Retinal pigment epithelial cell (primary cell): ENCODE results near the gene COL1A1.

Source experiments
- DNase-seq: peaks from one replicate; pipeline ENCODE4 v3.0.0-alpha.2; 2010; ENCODE audit warnings: low read depth
- H3K4me3 ChIP-seq: 2 replicates; pipeline ENCODE4 v1.5.1; 2011; ENCODE audit warnings: mild to moderate bottlenecking, low read length, control low read depth, moderate library complexity
- TF ChIP-seq, protein P1 (sequence below): conservative IDR thresholded peaks from 2 replicates; pipeline ENCODE4 v1.5.1; 2011; ENCODE audit warnings: low read depth, low read length, control low read depth, inconsistent platforms

The COL1A1 gene

DNA sequence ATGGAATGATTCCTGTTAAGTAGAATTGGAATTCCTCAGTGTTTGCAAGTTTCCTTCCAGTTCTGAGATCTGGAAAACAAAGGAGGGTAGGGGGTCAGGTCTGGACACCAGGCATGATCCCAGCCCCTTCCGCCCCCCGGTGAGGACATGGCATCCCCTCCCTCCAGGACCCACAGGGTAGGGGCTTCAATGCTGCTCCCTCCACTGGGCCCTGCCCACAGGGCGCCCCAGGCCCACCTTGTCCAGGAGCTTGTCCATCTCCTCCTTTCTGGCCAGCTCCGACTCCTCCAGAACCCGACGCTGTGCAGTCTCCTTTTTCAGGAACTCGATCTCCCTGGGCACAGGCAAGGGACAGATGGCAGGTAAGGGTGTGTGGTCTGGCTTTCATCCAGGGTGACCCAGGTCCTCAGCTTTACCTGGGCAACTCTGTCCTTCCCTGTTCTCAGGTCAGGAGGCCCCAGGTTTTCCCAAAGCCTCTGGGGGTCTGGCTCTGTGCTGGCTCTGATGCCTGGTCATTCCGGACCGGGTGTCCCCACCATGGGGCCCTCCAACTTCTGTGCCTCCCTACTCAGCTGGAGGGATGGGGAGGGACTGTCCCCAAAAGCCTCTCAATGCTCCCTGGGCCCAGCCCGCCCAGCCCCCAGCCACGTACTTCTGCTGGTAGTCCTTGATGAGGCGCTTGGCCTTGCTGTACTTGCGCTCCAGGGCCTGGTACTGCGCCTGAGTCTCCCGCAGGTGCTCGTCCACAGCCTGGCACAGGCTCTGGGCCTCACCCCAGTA lies 65.9 kb downstream of the COL1A1 start:
- TF ChIP-seq, protein P1, sequence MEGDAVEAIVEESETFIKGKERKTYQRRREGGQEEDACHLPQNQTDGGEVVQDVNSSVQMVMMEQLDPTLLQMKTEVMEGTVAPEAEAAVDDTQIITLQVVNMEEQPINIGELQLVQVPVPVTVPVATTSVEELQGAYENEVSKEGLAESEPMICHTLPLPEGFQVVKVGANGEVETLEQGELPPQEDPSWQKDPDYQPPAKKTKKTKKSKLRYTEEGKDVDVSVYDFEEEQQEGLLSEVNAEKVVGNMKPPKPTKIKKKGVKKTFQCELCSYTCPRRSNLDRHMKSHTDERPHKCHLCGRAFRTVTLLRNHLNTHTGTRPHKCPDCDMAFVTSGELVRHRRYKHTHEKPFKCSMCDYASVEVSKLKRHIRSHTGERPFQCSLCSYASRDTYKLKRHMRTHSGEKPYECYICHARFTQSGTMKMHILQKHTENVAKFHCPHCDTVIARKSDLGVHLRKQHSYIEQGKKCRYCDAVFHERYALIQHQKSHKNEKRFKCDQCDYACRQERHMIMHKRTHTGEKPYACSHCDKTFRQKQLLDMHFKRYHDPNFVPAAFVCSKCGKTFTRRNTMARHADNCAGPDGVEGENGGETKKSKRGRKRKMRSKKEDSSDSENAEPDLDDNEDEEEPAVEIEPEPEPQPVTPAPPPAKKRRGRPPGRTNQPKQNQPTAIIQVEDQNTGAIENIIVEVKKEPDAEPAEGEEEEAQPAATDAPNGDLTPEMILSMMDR = no peak
- no peak overlapping the region for H3K4me3 ChIP-seq
- DNase-seq = no peak

DNA sequence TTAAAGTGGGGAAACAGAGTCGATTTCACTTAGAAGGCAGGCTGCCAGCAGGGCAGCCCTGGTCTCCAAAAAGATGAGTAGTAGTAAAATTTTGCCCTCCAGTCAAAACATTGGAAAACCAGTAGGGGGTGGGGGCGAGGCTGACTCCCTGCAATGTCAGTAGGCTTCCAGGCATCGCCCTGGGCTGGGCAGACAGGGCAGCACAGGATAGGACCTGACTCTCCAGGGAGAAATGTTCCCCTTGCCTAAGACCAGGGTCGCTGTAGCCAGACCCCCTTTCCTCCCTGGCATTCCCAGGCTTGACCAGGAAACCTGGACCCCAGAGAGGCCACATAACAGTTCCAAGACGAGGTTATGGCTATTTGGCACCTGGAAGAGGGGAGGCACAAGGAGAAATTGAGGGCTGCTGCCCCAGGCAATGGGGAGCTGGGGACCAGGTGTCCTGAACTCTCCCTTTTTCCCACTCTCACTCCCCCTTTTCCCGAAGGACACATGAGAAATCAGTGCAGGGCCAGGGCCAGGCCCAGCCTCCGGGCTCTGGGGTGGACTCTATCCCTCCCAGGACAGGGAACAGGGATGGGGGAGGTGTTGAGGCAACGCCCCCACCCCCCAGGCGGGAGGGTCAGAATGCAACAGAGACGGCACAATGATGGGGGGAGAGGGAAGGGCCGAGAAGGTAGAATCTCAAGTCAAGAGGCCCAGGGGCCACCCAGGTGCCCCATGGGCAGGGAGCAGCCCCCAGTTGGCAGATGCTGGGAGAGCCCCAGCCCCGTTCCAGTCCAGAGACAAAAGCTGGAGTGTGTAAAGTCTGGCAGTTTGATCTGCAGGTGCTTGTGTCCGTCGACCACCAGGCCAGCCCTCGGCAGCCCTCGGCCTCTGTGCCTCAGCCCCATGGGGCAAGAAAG lies 67.0 kb downstream of the COL1A1 start:
- H3K4me3 ChIP-seq = no peak overlapping the region
- DNase-seq = no peak
- TF ChIP-seq, protein P1 = no peak

DNA sequence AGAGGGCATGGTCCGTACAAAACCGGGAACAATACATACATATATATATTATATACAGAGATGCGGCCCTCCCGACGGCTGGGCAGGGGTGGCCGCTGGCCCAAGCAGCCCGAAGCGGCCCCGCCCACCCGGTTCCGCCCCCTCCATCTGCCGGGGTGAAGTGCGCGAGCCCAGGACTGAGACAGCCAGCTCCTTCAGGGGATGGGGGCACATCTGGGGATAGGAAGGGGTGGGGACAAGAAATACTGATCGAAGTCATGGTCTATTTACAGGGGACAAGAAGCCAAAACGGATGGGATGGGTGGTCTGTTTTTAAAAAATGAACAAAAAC lies 67.7 kb downstream of the COL1A1 start:
- TF ChIP-seq, protein P1 = no peak
- H3K4me3 ChIP-seq = no peak overlapping the region
- no peak for DNase-seq
